ENCODE measurements around the gene ERFE. TPM values are rescaled to one million over a fixed set of nuclear protein-coding genes. Genes with fewer than 3 reads are reported as not detected.

ERFE gene
- total and polyA plus RNA-seq, 9 of the 15 experiments (the other 6 are each of a cell fraction or from before 2014, with no cell fraction given): 0.55 to 8.2 (median 3.7) TPM

DNA sequence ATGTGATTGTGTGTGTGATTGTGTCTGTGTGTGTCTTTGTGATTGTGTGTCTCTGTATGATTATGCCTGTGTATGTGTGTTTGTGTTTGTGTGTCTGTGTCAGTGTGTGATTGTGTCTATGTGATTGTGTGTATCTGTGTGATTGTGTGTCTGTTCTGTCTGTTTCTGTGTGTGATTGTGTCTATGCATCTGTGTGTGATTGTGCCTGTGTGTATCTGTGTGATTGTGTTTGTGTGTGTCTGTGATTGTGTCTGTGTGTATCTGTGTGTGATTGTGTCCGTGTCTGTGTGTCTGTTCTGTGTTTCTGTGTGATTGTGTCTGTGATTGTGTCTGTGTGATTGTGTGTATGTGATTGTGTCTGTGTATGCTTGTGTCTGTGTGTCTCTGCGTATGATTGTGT, 32.4 kb upstream of the ERFE start (continued):
- TF ChIP-seq BCOR (IDR thresholded peaks at IDR 0.05): peak; percentile 7; the same call in 1 of the 2 replicates
- no peak for TF ChIP-seq MECOM (CRISPR knock-in tag; IDR thresholded peaks at IDR 0.05)
- no peak for TF ChIP-seq E2F3 (CRISPR knock-in tag; IDR thresholded peaks at IDR 0.05)

DNA sequence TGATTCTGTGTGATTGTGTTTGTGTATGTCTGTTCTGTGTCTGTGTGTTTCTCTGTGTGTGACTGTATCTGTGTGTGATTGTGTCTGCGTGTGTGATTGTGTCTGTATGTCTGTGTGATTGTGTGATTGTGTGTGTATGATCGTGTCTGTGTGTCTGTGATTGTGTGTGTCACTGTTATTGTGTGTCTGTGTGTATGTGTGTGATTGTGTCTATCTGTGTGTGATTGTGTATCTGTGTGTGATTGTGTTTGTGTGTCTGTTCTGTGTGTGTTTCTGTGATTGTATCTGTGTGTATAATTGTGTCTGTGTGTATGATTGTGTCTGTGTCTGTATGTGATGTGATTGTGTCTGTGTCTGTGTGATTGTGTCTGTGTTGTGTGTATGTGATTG, 32.0 kb upstream of the ERFE start:
- Histone ChIP-seq H3K36me3 (ENCODE audit: control insufficient read depth, insufficient read depth, low read length) (no peaks in the 10 kb centered on the region), H3K27me3 (ENCODE audit: control insufficient read depth in 2 of 2, insufficient read depth in 2 of 2, low read length in 2 of 2) (peaks cover 8 to 50% of the 10 kb centered on the region in 2 experiments; a peak in 4 of 5 replicates), H3K4me1 (replicated peaks in 1 of 2; ENCODE audit: control insufficient read depth in 2 of 2, insufficient read depth in 2 of 2, low read length in 2 of 2) (peaks cover 0 to 51% of the 10 kb centered on the region in 2 experiments; a peak in 3 of 5 replicates), H4K20me1 (replicated peaks; ENCODE audit: control insufficient read depth, insufficient read depth, low read length) (no peaks in the 10 kb centered on the region), H3K9me3 (replicated peaks; ENCODE audit: control insufficient read depth, insufficient read depth, low read depth, low read length) (0 out of 2 replicates have a peak, but pooled peaks cover 2% of the 10 kb centered on the region), H2AFZ (ENCODE audit: low read depth, low read length) (peak overlapping the region; percentile 83), H3K79me2 (ENCODE audit: control insufficient read depth, insufficient read depth, low read length) (no peaks in the 10 kb centered on the region), H3K27ac (ENCODE audit: extremely low read depth, low read depth, low read length) (no peak overlapping the region), H3K4me3 (no peak overlapping the region), H3K9ac (ENCODE audit: insufficient read depth in 1 of 2, low read depth in 2 of 2, low read length in 2 of 2) (no peak overlapping the region), H3K9me1 (ENCODE audit: control insufficient read depth, insufficient read depth, low read length) (no peaks in the 10 kb centered on the region), H3K4me2 (ENCODE audit: insufficient read depth, low read length) (peak overlapping the region; percentile 10; the same call in 1 of the 2 replicates)
- WGBS (ENCODE audit: insufficient coverage, low coverage, missing lambda C conversion rate): 55% methylated on average over 2 of the region's 2 CpGs
- no peak for DNase-seq (ENCODE audit: extremely low read depth in 1 of 4, low spot score in 3 of 4)
- intact Hi-C loops (cut with micrococcal nuclease) (no loop called here), in situ Hi-C loops (cut with MboI) (no loop called here)
- FAIRE-seq: no peak
- BruUV-seq (replicated peaks): no TSS peak
- CTCF ChIA-PET (ENCODE audit: low intra/inter-chr PET ratio): no interaction called here
- no peak for TF ChIP-seq MYC (IDR thresholded peaks at IDR 0.05; ENCODE audit: low read depth, low read length)
- TF ChIP-seq MYC (CRISPR knock-in tag; IDR thresholded peaks at IDR 0.05; ENCODE audit: borderline replicate concordance, low read depth): no peak
- no peak for TF ChIP-seq ERF (CRISPR knock-in tag; IDR thresholded peaks at IDR 0.05)
- TF ChIP-seq, protein P1, sequence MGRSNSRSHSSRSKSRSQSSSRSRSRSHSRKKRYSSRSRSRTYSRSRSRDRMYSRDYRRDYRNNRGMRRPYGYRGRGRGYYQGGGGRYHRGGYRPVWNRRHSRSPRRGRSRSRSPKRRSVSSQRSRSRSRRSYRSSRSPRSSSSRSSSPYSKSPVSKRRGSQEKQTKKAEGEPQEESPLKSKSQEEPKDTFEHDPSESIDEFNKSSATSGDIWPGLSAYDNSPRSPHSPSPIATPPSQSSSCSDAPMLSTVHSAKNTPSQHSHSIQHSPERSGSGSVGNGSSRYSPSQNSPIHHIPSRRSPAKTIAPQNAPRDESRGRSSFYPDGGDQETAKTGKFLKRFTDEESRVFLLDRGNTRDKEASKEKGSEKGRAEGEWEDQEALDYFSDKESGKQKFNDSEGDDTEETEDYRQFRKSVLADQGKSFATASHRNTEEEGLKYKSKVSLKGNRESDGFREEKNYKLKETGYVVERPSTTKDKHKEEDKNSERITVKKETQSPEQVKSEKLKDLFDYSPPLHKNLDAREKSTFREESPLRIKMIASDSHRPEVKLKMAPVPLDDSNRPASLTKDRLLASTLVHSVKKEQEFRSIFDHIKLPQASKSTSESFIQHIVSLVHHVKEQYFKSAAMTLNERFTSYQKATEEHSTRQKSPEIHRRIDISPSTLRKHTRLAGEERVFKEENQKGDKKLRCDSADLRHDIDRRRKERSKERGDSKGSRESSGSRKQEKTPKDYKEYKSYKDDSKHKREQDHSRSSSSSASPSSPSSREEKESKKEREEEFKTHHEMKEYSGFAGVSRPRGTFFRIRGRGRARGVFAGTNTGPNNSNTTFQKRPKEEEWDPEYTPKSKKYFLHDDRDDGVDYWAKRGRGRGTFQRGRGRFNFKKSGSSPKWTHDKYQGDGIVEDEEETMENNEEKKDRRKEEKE (IDR thresholded peaks at IDR 0.05; ENCODE audit: borderline replicate concordance in 1 of 2, control insufficient read depth in 1 of 2, low read depth in 2 of 2, low read length in 1 of 2): no peak
- no peak for TF ChIP-seq ZNF124 (CRISPR knock-in tag; IDR thresholded peaks at IDR 0.05)
- TF ChIP-seq NFE2 (IDR thresholded peaks at IDR 0.05; ENCODE audit: low read depth): no peak
- TF ChIP-seq, protein P2, sequence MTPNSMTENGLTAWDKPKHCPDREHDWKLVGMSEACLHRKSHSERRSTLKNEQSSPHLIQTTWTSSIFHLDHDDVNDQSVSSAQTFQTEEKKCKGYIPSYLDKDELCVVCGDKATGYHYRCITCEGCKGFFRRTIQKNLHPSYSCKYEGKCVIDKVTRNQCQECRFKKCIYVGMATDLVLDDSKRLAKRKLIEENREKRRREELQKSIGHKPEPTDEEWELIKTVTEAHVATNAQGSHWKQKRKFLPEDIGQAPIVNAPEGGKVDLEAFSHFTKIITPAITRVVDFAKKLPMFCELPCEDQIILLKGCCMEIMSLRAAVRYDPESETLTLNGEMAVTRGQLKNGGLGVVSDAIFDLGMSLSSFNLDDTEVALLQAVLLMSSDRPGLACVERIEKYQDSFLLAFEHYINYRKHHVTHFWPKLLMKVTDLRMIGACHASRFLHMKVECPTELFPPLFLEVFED (CRISPR knock-in tag; conservative IDR thresholded peaks at IDR 0.05): no peak
- POLR2A ChIA-PET: interaction anchor here (0.5 to 0.6 kb wide), 2 partner anchors 10 to 213 kb away, joined by 3 to 4 read pairs; no protein-coding TSS in a partner anchor
- ATAC-seq: no peak

All from K562 (cell line).